HL-60 (cell line): ENCODE results near the gene CD48.

ENCODE experiments used
- CTCF ChIP-seq: IDR thresholded peaks from one replicate; pipeline ENCODE4 v1.5.1; 2011; ENCODE audit warnings: low read length, control low read depth, inconsistent platforms; ENCODE audit not compliant: insufficient read depth
- GABPA ChIP-seq: IDR thresholded peaks from 2 replicates; pipeline ENCODE4 v1.6.1; 2012; ENCODE audit warnings: low read depth
- POLR2AphosphoS5 ChIP-seq: IDR thresholded peaks from 2 replicates; pipeline ENCODE4 v1.6.1; 2012; ENCODE audit warnings: low read depth
- REST ChIP-seq: IDR thresholded peaks from 2 replicates; pipeline ENCODE4 v1.6.1; 2012; ENCODE audit warnings: low read depth; ENCODE audit not compliant: insufficient replicate concordance
- SPI1 ChIP-seq: IDR thresholded peaks from 2 replicates; pipeline ENCODE4 v1.6.1; 2012; ENCODE audit warnings: low read depth, mild to moderate bottlenecking, borderline replicate concordance

GRCh38 chr1:160705742-160706141 lies 5.9 kb downstream of the CD48 start:
- TF ChIP-seq CTCF: no peak
- TF ChIP-seq POLR2AphosphoS5: no peak
- TF ChIP-seq REST: no peak
- TF ChIP-seq GABPA: no peak
- TF ChIP-seq SPI1: no peak
